ENCODE measurements around the gene ARID1B.

GRCh38 chr6:156747715-156748114, 29.5 kb upstream of the ARID1B start:
- no peak for TF ChIP-seq CEBPB (IDR thresholded peaks at IDR 0.05; ENCODE audit: low read depth, low read length)
- TF ChIP-seq CTCF (conservative IDR thresholded peaks at IDR 0.05; ENCODE audit: low read depth, low read length), result no peak

All from IMR-90 (cell line).